ENCODE measurements around the gene COA4.

COA4 gene

DNA sequence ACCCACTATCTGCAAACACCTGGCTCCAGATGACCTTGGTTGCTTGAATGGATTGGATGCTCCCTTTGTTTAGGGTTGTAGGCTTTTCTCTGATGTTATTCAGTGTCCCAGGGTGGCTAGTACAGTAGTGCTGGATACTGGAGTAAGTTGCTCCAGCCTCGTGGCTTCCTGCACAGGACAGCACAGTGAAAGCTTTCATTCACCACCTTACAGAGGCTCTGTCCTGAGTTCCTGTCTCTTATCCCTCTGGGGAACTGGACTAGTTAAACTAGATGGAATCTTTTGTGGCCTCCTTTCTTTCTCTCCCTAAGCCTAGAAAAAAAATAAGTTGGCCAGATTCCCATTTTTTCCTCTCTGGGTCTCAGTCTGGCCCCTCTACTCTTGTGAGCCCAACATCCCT lies 46.4 kb downstream of the COA4 start:
- no peak overlapping the region for H3K4me3 ChIP-seq (replicated peaks; ENCODE audit: low read depth, low read length)
- DNase-seq (ENCODE audit: extremely low read depth, insufficient read length): no peak
- TF ChIP-seq, protein P1, sequence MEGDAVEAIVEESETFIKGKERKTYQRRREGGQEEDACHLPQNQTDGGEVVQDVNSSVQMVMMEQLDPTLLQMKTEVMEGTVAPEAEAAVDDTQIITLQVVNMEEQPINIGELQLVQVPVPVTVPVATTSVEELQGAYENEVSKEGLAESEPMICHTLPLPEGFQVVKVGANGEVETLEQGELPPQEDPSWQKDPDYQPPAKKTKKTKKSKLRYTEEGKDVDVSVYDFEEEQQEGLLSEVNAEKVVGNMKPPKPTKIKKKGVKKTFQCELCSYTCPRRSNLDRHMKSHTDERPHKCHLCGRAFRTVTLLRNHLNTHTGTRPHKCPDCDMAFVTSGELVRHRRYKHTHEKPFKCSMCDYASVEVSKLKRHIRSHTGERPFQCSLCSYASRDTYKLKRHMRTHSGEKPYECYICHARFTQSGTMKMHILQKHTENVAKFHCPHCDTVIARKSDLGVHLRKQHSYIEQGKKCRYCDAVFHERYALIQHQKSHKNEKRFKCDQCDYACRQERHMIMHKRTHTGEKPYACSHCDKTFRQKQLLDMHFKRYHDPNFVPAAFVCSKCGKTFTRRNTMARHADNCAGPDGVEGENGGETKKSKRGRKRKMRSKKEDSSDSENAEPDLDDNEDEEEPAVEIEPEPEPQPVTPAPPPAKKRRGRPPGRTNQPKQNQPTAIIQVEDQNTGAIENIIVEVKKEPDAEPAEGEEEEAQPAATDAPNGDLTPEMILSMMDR (IDR thresholded peaks at IDR 0.05; ENCODE audit: insufficient read depth, low read length, poor library complexity, severe bottlenecking): no peak

More for the DNA sequence above, 46.4 kb downstream of the COA4 start:
- Histone ChIP-seq H3K27me3 (replicated peaks; ENCODE audit: control insufficient read depth, insufficient read depth, low read length) (no peaks in the 10 kb centered on the region), H3K36me3 (ENCODE audit: control insufficient read depth, insufficient read depth, low read length) (no peaks in the 10 kb centered on the region)

Data from GM06990 (cell line).